H1 (cell line): ENCODE data around the gene UBE2M. TPM values are rescaled to one million over a fixed set of nuclear protein-coding genes. Genes with fewer than 3 reads are reported as not detected.
A peak's percentile ranks its signal among the peaks of the same experiment; 100 is the strongest.
"Not testable (repeated sequence)": the region's sequence is repeated elsewhere in the genome, so short reads cannot be mapped to it uniquely, and the experiment has no call there.

Experiments used
- CTCF ChIA-PET: fragments of 300-600 bp; sonication (Branson Sonifier 250); formaldehyde crosslinking; loops from one replicate; lab custom pipeline; 2021; ENCODE audit not compliant: partially characterized antibody; lab: Charles Lee
- POLR2A ChIA-PET: fragments of 300-600 bp; sonication (Branson Sonifier 250); formaldehyde crosslinking; loops from one replicate; lab custom pipeline; 2021; ENCODE audit warnings: inconsistent platforms; ENCODE audit not compliant: partially characterized antibody; lab: Charles Lee
- DNase-seq, 2 experiments: peaks; one replicate each; pipeline versions ENCODE4 v3.0.0 to v3.0.0-alpha.2; 2010 to 2022; ENCODE audit warnings: low spot score in 2 of 2, low read depth in 1 of 2, mixed read lengths in 1 of 2
- FAIRE-seq: peaks from 2 replicates; lab custom pipeline; 2011; peaks lifted over from hg19 to GRCh38; lab: Jason Lieb, UNC
- H2AFZ ChIP-seq: 2 replicates; pipeline ENCODE4 v1.8.1; 2012; ENCODE audit warnings: low read length, inconsistent platforms
- H2AK5ac ChIP-seq: 2 replicates; pipeline ENCODE4 v1.6.1; 2013; ENCODE audit warnings: low read depth, low read length
- H2BK120ac ChIP-seq: replicated peaks from 2 replicates; pipeline ENCODE3; 2013; ENCODE audit warnings: low read depth, low read length, inconsistent platforms
- H2BK12ac ChIP-seq: 2 replicates; pipeline ENCODE4 v1.6.1; 2013; ENCODE audit warnings: low read depth, low read length
- H2BK15ac ChIP-seq: 2 replicates; pipeline ENCODE4 v1.6.1; 2013; ENCODE audit warnings: low read length
- H2BK20ac ChIP-seq: 2 replicates; pipeline ENCODE4 v1.6.1; 2013; ENCODE audit warnings: low read length
- H2BK5ac ChIP-seq: 2 replicates; pipeline ENCODE4 v1.6.1; 2013; ENCODE audit warnings: low read depth, low read length
- H3K14ac ChIP-seq: 2 replicates; pipeline ENCODE4 v1.6.1; 2013; ENCODE audit warnings: inconsistent platforms; ENCODE audit not compliant: insufficient read length
- H3K18ac ChIP-seq: 2 replicates; pipeline ENCODE4 v1.6.1; 2013; ENCODE audit warnings: low read length; ENCODE audit errors: extremely low read depth
- H3K23ac ChIP-seq: 2 replicates; pipeline ENCODE4 v1.6.1; 2013; ENCODE audit warnings: inconsistent platforms; ENCODE audit not compliant: insufficient read length
- H3K23me2 ChIP-seq: 2 replicates; pipeline ENCODE4 v1.6.1; 2013; ENCODE audit warnings: low read depth, low read length
- H3K27ac ChIP-seq: 2 replicates; pipeline ENCODE4 v1.6.1; 2011; ENCODE audit warnings: low read depth, low read length, inconsistent platforms
- H3K27me3 ChIP-seq, 4 experiments: replicated peaks in 1 of 4; 1 replicate in 1 of 4; 2 replicates in 3 of 4; pipeline versions ENCODE4 v1.6.1 to v1.8.1; 2011 to 2013; ENCODE audit warnings: low read length in 3 of 4, mild to moderate bottlenecking in 3 of 4, inconsistent platforms in 2 of 4, mixed read lengths in 2 of 4, moderate library complexity in 1 of 4; ENCODE audit not compliant: control insufficient read depth in 3 of 4, insufficient read depth in 3 of 4; ENCODE audit errors: extremely low read depth in 1 of 4
- H3K36me3 ChIP-seq, 4 experiments: 2 replicates each; pipeline versions ENCODE4 v1.6.1 to v1.8.1; 2011 to 2013; ENCODE audit warnings: mild to moderate bottlenecking in 4 of 4, low read length in 3 of 4, moderate library complexity in 2 of 4, control low read depth in 1 of 4, inconsistent platforms in 1 of 4; ENCODE audit not compliant: insufficient read depth in 4 of 4, control insufficient read depth in 2 of 4
- H3K4ac ChIP-seq: replicated peaks from 2 replicates; pipeline ENCODE3; 2013; ENCODE audit warnings: low read length, low read depth, mixed read lengths, inconsistent platforms; ENCODE audit not compliant: insufficient read length
- H3K4me1 ChIP-seq, 4 experiments: replicated peaks in 1 of 4; 1 replicate in 1 of 4; 2 replicates in 3 of 4; pipeline versions ENCODE4 v1.6.1 to v1.8.1; 2011 to 2013; ENCODE audit warnings: low read length in 3 of 4, inconsistent platforms in 2 of 4, mixed read lengths in 1 of 4; ENCODE audit not compliant: insufficient read depth in 4 of 4, control insufficient read depth in 3 of 4
- H3K4me2 ChIP-seq, 2 experiments: 2 replicates each; pipeline versions ENCODE4 v1.6.1 to v1.8.1; 2011 to 2013; ENCODE audit warnings: low read depth in 2 of 2, low read length in 2 of 2, control low read depth in 1 of 2, inconsistent platforms in 1 of 2, mild to moderate bottlenecking in 1 of 2; ENCODE audit not compliant: insufficient read depth in 1 of 2
- H3K4me3 ChIP-seq, 4 experiments: fragments of 200-600, 300-600 bp in 1 of 4; sonication (generic), shearing (Covaris generic), sonication (Bioruptor Twin) in 1 of 4; 2 replicates each; pipeline versions ENCODE4 v1.5.1 to v1.8.1; 2011 to 2016; ENCODE audit warnings: low read length in 4 of 4, low read depth in 3 of 4, control low read depth in 2 of 4, inconsistent platforms in 2 of 4, mild to moderate bottlenecking in 2 of 4, mixed read lengths in 1 of 4, moderate library complexity in 1 of 4; ENCODE audit not compliant: insufficient read depth in 2 of 4; ENCODE audit errors: extremely low read depth in 1 of 4
- H3K56ac ChIP-seq: replicated peaks from 2 replicates; pipeline ENCODE3; 2013; ENCODE audit warnings: low read depth, mild to moderate bottlenecking, mixed read lengths, low read length, inconsistent platforms; ENCODE audit not compliant: insufficient read length
- H3K79me1 ChIP-seq: 2 replicates; pipeline ENCODE4 v1.6.1; 2013; ENCODE audit warnings: low read depth, low read length, control low read depth
- H3K79me2 ChIP-seq, 2 experiments: 2 replicates each; pipeline versions ENCODE4 v1.6.1 to v1.8.1; 2012 to 2013; ENCODE audit warnings: low read length in 2 of 2, mild to moderate bottlenecking in 2 of 2, inconsistent platforms in 1 of 2; ENCODE audit not compliant: insufficient read depth in 2 of 2, control insufficient read depth in 1 of 2
- H3K9ac ChIP-seq, 4 experiments: replicated peaks in 1 of 4; 1 replicate in 1 of 4; 2 replicates in 3 of 4; pipeline versions ENCODE4 v1.6.1 to v1.8.1; 2011 to 2013; ENCODE audit warnings: low read depth in 3 of 4, low read length in 3 of 4, control low read depth in 2 of 4, mild to moderate bottlenecking in 2 of 4, moderate library complexity in 2 of 4, inconsistent platforms in 1 of 4; ENCODE audit errors: extremely low read depth in 1 of 4
- H3K9me3 ChIP-seq, 2 experiments: 2 replicates each; pipeline versions ENCODE4 v1.6.1 to v1.8.1; 2012 to 2013; ENCODE audit warnings: mild to moderate bottlenecking in 2 of 2, moderate library complexity in 2 of 2, control low read depth in 1 of 2, inconsistent platforms in 1 of 2, low read depth in 1 of 2, low read length in 1 of 2, mixed read lengths in 1 of 2; ENCODE audit not compliant: insufficient read depth in 2 of 2
- H4K20me1 ChIP-seq, 2 experiments: replicated peaks in 1 of 2; 2 replicates each; pipeline versions ENCODE3 to v1.8.1; 2011 to 2013; ENCODE audit warnings: inconsistent platforms in 2 of 2, low read length in 2 of 2, mild to moderate bottlenecking in 1 of 2; ENCODE audit not compliant: insufficient read depth in 2 of 2, control insufficient read depth in 1 of 2
- H4K5ac ChIP-seq: 2 replicates; pipeline ENCODE4 v1.6.1; 2013; ENCODE audit warnings: low read length, low read depth, mixed read lengths, inconsistent platforms; ENCODE audit not compliant: insufficient read length
- H4K8ac ChIP-seq: 2 replicates; pipeline ENCODE4 v1.8.0; 2013; ENCODE audit warnings: mild to moderate bottlenecking, moderate library complexity, low read length, inconsistent platforms; ENCODE audit not compliant: insufficient read depth; ENCODE audit errors: extremely low read depth
- H4K91ac ChIP-seq: replicated peaks from 2 replicates; pipeline ENCODE3; 2013; ENCODE audit warnings: low read length, mixed read lengths, inconsistent platforms; ENCODE audit not compliant: insufficient read length
- CTCF ChIP-seq, 3 experiments: IDR thresholded peaks; 1 replicate in 2 of 3; 2 replicates in 1 of 3; pipeline versions ENCODE4 v1.5.1 to v1.6.1; 2011; ENCODE audit warnings: low read length in 3 of 3, mild to moderate bottlenecking in 3 of 3, inconsistent platforms in 2 of 3, low read depth in 1 of 3, moderate library complexity in 1 of 3; ENCODE audit not compliant: insufficient read depth in 1 of 3; ENCODE audit errors: control extremely low read depth in 1 of 3
- WGBS, 2 experiments: shearing (Covaris generic) in 1 of 2; methylation state at CpG; one replicate each; pipeline versions ENCODE4 v1.1.6 to v1.1.7; 2013 to 2015; ENCODE audit warnings: low lambda C conversion rate in 2 of 2, mixed read lengths in 2 of 2, inconsistent platforms in 1 of 2, low coverage in 1 of 2, missing lambda C conversion rate in 1 of 2; ENCODE audit not compliant: insufficient replicate concordance in 2 of 2, insufficient coverage in 1 of 2, insufficient read length in 1 of 2; ENCODE audit errors: extremely low coverage in 1 of 2, missing lambda C conversion rate in 1 of 2; 5-methylcytosine and 5-hydroxymethylcytosine counted together
- polyA plus RNA-seq, 7 experiments: library from polyadenylated mRNA; depleted of rRNA in 3 of 7; stranded (reverse) in 5 of 7; unstranded in 2 of 7; fragments of >200 nt in 5 of 7; fragments of 200-250 nt in 2 of 7; gene quantifications; 1 replicate in 5 of 7; 2 replicates in 1 of 7; 4 replicates in 1 of 7; pipeline versions ENCODE4 v1.2.1 to v1.2.3, GENCODE V29; 2011 to 2013; ENCODE audit warnings: missing spikeins in 2 of 7, mixed read lengths in 2 of 7
- total RNA-seq: library from RNA; stranded (reverse); fragmentation: NEBNext Ultra II Directional; extraction: Animal tissue kit (Norgen Biotek cat#: 25700); gene quantifications from 2 replicates; pipeline ENCODE4 v1.2.1, GENCODE V29; 2021

The UBE2M gene
- total and polyA plus RNA-seq, 2 of the 8 experiments (the other 6 are each of a cell fraction or from before 2014, with no cell fraction given) = 93.8 to 114 TPM

- H3K27me3 ChIP-seq, H2BK120ac ChIP-seq, H4K5ac ChIP-seq, H3K9me3 ChIP-seq, H3K23me2 ChIP-seq, H2BK20ac ChIP-seq, H3K79me2 ChIP-seq, H2BK12ac ChIP-seq, H3K9ac ChIP-seq, H3K14ac ChIP-seq, H2BK15ac ChIP-seq, H2BK5ac ChIP-seq, H4K91ac ChIP-seq, H3K4me2 ChIP-seq, FAIRE-seq, H3K36me3 ChIP-seq: not testable (repeated sequence)
- CTCF ChIA-PET = interaction anchor here (1.2 kb wide), 1 partner anchor 27 kb away, joined by 4 read pairs; no protein-coding TSS in a partner anchor
- 90% methylated on average over 8 of the region's 62 CpGs; no CpG with 5 or more reads in 1 of the 2 experiments for WGBS, 2 experiments
- peak; percentile 0 to 43 (median 2) for TF ChIP-seq CTCF (IDR thresholded peaks at IDR 0.05; ENCODE audit: control extremely low read depth in 1 of 3, insufficient read depth in 1 of 3, low read depth in 1 of 3, low read length in 3 of 3)
- TF ChIP-seq, all 59 proteins: peak for 1; not testable (repeated sequence) for 58
- H3K27ac ChIP-seq, POLR2A ChIA-PET, H2AK5ac ChIP-seq, H3K4me1 ChIP-seq, H3K23ac ChIP-seq, H4K8ac ChIP-seq, H3K4ac ChIP-seq, H3K4me3 ChIP-seq, H3K18ac ChIP-seq, H4K20me1 ChIP-seq, H2AFZ ChIP-seq, H3K79me1 ChIP-seq, H3K56ac ChIP-seq: not testable (repeated sequence)
- peak in 1 of 2 experiments; percentile 43 for DNase-seq
These were observed 48.0 kb upstream of the UBE2M start for GRCh38 chr19:58606251-58606896.
